IPS-18c (cell line): ENCODE measurements around the gene RASIP1.
"Not testable (repeated sequence)": the region's sequence is repeated elsewhere in the genome, so short reads cannot be mapped to it uniquely, and the experiment has no call there.

Experiments
- H3K4me3 ChIP-seq: 2 replicates; pipeline ENCODE4 v1.7.0; 2013; ENCODE audit warnings: low read depth, mild to moderate bottlenecking, low read length, moderate library complexity; ENCODE audit not compliant: insufficient read depth
- H3K9me3 ChIP-seq: one replicate; pipeline ENCODE4 v1.6.1; 2013; ENCODE audit warnings: mild to moderate bottlenecking, low read length, moderate library complexity; ENCODE audit not compliant: control insufficient read depth, insufficient read depth

Gene RASIP1

DNA sequence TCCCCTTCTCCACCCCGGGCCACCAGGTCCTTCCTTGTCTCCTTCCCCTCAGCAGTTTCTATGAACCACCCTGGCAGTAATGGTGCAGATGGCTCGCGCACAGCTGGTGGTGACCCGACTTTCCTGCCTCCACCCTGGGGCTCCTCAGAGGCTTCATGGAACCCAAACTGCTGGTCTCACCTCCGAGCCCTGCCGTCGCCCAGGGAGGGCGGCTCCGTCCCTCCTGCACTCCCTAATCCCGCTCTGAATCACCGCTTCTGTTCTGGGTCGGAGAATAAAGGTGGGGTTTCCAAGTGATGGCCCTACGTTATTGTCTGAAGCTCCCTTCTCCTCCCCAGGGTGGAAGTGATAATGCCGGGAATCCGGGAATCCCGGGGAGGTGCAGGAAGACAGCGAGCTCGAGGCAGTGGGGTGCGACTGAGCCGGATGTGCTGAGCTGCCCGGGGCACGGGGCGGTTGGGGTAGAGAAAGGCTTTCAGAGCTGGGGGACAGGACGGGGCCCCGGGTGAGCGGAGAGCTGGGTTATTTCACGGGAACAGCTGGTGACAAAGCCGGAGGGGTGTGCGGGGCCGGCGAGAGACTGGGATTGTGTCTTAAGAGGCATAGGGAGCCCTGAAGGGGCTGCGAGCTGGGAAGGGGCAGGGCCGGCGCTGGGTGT is 43.9 kb downstream of the RASIP1 start:
- H3K4me3 ChIP-seq: peak overlapping the region; percentile 85
- H3K9me3 ChIP-seq: peaks cover 2% of the 10 kb centered on the region

DNA sequence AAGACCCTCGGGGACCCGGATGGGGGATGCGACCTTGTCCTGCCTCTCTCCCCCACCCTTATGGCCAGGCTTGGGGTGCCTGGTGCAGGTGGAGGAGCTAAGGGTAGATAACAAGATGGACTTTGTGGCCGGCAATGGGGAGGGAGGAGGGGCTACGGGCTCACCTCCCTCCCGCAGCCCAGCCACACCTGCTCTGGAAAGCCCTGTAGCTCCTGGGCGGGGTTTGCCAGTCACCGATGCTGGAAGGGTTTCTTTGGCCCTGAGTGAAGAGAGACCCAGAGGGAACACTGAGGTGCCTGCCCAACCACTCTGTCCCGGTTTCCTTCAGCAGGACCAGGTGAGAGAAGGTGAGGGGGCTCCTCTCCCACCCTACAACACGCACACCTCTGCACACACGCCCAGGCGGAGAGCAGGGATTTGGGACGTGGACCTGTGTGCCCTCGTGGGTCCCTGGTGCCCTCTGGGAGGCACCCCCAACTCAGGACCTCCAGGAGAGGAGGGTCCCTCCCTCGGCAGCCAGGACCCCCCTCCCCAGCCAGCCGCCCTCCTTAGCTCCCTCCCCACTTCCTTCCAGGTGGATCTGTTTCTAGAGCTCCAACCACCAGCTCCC is 44.6 kb downstream of the RASIP1 start, which contains the start of gene FUT2:
Gene FUT2, plus strand, starts transcription at position 229 of the 610 bp plus-strand sequence. CDS start 6,986 bp downstream, outside the sequence.
- Histone ChIP-seq H3K4me3 (peak within 1 kb of the TSS; percentile 85), H3K9me3 (peaks cover 2% of the 10 kb centered on the region)

DNA sequence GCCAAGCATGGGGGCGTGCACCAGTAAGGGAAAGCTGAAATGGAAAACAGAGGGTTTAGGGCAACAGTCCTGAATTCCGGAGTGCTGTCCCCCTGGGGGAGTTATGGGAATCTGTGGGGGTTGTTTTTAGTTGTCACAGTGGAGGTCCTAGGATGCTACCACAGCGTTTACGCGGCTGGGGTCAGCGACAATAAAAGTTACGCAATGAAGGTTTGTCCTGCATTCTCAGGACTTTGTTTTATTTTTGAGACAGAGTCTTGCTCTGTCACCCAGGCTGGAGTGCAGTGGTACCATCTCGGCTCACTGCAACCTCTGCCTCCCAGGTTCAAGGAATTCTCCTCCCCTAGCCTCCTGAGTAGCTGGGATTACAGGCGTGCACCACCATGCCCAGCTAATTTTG is 46.8 kb downstream of the RASIP1 start:
- not testable (repeated sequence) for H3K4me3 ChIP-seq, H3K9me3 ChIP-seq

DNA sequence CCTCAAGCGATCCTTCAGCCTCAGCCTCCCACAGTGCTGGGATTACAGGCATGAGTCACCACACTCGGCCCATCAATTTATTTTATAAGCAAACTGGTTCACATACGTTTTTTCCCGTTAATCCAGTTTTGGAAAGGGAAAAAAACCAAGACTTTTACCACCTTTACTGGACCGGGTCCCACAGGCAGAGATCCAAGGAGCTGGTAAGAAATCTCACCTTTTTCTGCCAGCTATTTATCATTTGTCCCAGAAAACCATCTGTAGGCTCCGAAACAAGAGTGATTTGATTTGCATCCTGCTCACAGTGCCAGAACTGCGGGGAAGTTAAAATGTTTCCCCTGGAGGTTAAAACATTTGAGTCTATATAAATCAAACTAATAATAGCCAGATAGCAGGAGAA is 51.0 kb downstream of the RASIP1 start:
- H3K4me3 ChIP-seq: no peak overlapping the region
- peaks cover 4% of the 10 kb centered on the region for H3K9me3 ChIP-seq

DNA sequence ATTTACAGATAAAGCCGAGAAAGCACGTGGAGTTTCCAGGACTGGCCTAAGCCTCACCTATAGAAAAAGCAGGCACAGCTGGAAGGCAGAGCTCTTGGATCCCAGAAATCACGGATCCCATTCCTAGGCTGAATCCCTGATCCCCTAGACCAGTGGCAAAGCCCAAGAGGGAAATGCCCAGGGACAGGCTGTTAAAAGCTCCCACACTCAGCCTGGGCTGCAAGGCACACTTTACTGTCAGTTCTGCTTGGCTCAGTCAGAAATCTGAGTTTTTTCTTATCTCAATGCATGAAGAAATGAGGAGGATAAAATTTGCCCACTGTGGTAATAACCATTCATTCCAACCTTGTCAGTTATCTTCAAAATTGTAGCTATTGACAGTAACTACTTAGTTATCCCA is 52.6 kb downstream of the RASIP1 start:
- Histone ChIP-seq H3K9me3 (peaks cover 4% of the 10 kb centered on the region), H3K4me3 (no peak overlapping the region)

DNA sequence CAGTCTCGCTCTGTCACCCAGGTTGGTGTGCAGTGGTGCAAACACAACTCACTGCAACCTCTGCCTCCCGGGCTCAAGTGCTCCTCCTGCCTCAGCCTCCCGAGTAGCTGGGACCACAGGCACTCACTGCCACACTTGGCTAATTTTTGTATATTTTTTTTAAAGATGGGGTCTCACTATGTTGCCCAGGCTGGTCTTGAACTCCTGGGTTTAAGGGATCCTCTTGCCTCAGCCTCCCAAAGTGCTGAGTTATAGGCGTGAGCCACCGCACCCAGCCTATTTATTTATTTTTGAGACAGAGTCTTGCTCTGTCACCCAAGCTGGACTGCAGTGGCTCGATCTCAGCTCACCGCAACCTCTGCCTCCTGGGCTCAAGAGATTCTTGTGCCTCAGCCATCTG is 53.8 kb downstream of the RASIP1 start:
- not testable (repeated sequence) for H3K9me3 ChIP-seq, H3K4me3 ChIP-seq

DNA sequence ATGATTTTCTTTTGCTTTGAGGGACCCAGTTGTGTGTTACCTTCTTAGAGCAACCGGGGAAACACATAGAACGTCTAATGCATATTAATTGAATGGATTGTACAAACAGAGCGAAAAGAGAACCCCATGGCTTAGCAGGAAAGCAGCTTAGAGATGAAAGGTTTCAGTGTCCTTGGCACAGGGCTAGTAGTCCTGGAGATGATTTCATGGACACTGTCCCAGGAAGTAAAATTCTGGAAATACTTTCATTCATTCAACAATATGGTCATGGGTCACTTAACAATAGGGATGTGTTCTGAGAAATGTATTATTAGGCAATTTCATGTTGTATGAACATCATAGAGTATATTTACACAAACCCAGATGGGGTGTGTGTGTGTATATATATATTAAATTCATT is 54.3 kb downstream of the RASIP1 start:
- Histone ChIP-seq H3K9me3 (peaks cover 2% of the 10 kb centered on the region), H3K4me3 (no peak overlapping the region)

DNA sequence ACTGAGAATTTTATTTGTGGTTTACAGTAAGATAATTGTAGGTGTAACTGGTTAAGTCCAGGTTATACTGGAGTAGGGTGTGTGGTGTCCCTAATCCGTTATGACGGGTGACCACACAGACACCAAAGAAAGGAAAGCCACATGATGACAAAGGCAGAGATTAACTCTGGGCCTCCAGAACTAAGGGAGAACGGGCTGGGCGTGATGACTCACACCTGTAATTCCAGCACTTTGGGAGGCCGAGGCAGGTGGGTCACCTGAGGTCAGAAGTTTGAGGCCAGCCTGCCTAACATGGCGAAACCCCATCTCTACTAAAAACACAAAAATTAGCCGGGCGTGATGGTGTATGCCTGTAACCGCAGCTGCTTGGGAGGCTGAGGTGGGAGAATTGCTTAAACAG is 54.8 kb downstream of the RASIP1 start:
- H3K4me3 ChIP-seq: no peak overlapping the region
- peaks cover 2% of the 10 kb centered on the region for H3K9me3 ChIP-seq

DNA sequence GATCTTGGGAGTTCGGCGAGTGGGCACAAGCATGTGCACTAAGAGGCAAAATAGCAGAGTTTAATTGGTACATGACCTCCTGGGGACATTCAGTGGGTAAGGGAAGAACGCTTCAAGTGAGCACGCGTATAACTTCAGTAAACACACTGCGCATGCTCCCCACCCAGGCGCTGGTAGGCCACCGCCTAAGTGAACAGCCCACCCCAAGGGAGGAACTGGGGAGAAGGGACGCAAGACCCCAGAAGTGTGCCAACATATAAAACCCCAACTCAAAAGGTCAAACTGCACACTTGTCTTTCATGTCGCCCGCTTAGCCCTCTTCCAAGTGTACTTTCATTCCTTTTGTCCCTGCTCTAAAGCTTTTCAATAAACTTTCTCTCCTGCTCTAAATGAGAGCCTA is 57.1 kb downstream of the RASIP1 start:
- Histone ChIP-seq H3K9me3 (peaks cover 2% of the 10 kb centered on the region), H3K4me3 (no peak overlapping the region)

DNA sequence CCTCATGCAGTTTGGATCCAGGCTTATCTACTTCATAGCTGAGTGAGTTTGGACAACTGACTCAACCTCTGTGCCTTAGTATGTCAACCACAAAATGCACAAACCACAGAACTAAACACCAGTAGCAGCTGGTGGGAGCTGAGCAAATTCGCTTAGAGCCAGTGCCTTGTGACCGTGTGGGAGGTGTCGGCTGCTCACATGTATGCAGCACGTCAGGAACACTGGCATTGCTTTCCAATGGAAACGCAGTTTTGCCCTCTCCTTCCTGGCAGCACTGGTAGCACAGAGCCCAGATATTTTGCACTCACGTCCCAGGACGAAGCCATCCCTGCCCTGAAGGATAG is 59.3 kb downstream of the RASIP1 start:
- no peak overlapping the region for H3K4me3 ChIP-seq
- peaks cover 2% of the 10 kb centered on the region for H3K9me3 ChIP-seq

DNA sequence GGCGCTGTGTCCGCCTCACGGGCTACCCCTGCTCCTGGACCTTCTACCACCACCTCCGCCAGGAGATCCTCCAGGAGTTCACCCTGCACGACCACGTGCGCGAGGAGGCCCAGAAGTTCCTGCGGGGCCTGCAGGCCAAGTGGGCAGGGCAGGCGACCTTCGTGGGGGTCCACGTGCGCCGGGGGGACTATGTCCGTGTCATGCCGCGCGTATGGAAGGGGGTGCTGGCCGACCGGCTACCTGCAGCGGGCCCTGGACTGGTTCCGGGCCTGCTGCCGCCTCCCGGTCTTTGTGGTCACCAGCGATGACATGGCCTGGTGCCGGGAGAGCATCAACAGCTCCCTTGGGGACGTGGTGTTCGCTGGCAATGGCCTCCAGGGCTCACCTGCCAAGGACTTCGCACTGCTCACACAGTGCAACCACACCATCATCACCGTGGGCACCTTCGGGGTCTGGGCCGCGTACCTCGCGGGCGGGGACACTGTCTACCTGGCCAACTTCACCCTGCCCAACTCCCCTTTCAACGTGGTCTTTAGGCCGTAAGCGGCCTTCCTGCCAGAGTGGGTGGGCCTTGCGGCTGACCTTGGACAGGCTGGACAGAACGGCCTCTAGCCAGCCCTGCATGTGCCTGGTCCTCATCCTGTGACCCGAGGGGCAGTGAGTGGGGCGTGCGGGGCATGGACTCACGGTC is 59.8 kb downstream of the RASIP1 start:
- Histone ChIP-seq H3K4me3 (no peak overlapping the region), H3K9me3 (peaks cover 2% of the 10 kb centered on the region)

DNA sequence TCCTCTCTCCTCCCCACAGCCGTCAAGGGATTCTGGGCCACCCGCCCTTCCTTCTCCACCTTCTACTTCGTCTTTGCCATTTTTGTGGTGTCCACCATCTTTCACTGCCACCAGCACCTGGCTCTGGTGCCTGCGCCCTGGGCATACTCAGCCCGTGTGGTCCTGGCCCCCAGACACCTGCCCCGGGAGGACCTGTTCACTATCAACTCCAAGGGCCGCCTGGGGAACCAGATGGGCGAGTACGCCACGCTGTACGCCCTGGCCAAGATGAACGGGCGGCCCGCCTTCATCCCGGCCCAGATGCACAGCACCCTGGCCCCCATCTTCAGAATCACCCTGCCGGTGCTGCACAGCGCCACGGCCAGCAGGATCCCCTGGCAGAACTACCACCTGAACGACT is 60.4 kb downstream of the RASIP1 start:
- not testable (repeated sequence) for H3K9me3 ChIP-seq, H3K4me3 ChIP-seq

DNA sequence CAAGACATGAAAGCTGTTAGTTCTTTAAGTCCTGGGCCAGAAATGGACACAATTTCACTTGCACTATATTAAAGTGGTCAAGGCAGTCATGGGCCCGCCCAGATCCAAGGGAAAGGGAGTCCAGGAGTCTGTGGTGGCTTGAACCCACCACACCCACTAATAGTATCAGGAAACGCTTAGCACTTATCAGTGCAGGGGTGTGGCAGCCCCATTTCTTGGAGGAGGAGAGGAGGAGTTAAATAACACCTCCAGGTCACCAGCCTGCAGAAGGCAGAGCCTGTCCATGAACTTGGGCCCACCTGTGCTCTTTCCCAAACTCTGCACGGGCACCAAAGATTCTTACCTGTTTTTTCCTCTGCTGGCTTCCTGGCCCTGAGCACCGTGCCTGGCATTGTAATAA is 62.2 kb downstream of the RASIP1 start:
- Histone ChIP-seq H3K4me3 (no peak overlapping the region), H3K9me3 (no peaks in the 10 kb centered on the region)

DNA sequence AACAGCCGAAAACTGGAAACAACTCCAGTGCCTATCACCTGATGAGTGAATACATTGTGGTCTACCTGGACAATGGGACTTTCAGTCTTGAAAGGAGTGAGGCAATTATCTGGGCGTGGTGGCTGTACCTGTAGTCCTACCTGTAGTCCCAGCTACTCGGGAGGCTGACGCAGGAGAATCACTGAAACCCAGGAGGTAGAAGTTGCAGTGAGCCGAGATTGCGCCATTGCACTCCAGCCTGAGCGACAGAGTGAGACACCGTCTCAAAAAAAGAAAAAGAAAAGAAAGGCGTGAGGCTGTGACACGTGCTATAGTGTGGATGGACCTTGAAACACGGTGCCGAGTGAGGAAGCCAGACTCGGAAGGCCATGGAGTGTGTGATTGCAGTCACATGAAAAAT is 63.5 kb downstream of the RASIP1 start:
- no peaks in the 10 kb centered on the region for H3K9me3 ChIP-seq

DNA sequence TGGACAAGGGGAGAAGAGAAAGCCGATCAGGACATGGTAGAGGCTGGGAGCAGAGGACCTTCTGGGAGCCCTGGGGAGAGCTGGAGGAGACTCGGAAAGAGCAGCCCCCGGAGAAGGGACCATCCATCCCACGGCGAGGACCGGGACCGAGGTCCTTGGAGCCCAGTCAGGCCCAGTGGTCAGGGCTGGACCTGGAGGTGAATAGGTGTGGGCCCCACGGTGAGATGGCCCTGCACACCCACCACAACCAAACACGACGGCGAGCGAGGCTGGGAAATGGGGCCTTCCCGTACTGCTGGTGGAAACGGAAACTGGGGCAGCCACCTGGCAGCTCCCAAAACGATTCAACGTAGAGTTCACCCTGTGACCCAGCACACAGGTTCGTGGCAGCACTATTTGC is 63.9 kb downstream of the RASIP1 start:
- Histone ChIP-seq H3K4me3 (no peak overlapping the region), H3K9me3 (no peaks in the 10 kb centered on the region)

More for the DNA sequence above, 63.5 kb downstream of the RASIP1 start:
- H3K4me3 ChIP-seq: no peak overlapping the region

DNA sequence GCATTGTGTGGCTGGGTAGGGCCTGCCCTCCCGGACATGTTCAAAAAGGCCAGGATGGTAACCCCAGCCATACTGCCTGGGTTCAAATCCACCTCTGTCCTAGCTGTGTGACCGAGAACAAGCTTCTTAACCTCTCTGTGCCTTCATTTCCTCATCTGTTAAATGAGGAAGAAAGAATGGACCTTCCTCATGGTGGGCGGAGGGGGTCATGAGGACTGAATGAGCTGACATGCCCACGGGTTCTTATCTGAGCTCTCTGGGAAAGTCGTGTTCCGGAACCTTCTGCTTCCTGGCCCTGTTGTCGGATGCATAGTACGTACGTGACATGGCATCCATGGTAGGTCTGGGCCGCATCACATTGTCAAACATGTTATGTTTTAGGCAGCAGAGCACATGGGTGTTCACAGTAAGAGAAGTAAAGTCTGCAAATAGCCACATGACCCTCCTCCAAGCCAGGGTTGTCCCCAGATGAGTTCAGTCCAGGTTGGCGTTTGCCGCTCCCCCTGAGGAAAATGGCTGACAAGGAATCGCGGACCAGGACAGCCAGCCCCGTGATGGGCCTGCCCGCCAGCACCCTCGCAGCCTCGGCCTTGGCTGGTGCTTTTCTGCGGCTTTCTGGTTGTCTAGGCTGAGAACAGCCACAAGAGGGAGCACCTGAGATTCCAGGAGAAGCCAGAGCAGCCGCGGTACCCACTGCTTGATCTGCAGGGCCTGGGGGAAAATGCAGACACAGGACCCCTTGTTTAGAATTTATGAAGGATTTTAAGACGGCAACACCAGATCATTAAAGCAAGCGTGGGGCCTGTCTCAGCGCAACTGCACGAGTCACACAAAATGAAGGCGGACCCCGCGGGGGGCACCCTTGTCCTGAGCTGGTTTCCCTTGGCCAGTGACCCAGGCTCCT is 65.2 kb downstream of the RASIP1 start:
- H3K4me3 ChIP-seq: no peak overlapping the region
- H3K9me3 ChIP-seq: no peaks in the 10 kb centered on the region

DNA sequence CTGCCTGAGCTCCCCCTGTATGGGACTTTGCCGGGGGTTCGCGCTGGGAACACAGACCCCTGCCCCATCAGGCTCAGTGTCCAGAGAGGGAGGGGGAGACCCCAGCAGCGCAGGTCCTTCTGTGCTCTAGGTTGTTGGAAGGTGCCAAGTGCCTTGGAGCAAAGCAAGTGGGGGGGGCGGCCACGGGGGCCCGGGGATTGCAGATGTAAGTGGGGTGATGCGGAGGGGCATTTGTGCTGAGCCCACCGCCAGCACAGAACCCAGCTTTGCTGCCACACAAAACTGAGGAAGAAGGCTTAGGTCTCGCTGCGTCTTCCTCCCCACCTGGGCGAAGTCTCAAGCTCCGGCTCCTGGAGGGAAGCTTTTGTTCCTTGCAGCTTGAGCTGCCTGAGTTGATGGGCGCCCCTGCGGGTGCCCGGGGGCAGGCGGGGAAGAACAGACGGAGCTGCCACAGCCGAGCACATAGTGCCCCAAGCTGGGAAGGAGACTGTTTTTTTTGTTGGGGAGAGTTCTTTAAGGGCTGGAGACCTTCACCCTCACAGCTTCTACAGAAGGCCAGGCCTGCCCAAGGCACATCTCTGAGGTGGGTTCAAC is 66.1 kb downstream of the RASIP1 start:
- no peaks in the 10 kb centered on the region for H3K9me3 ChIP-seq
- no peak overlapping the region for H3K4me3 ChIP-seq
